ENCODE results near the gene TBC1D10B. TPM values are rescaled to one million over a fixed set of nuclear protein-coding genes. Genes with fewer than 3 reads are reported as not detected.

The TBC1D10B gene
- total and polyA plus RNA-seq, 2 donors (not counting 1 experiment from before 2014, with no cell fraction given) = 23.5 to 58.0 TPM

- peaks cover 0 to 2% of the 10 kb centered on the region in 2 experiments for H3K36me3 ChIP-seq (replicated peaks in 1 of 2; ENCODE audit: control extremely low read depth in 1 of 2, control insufficient read depth in 1 of 2, extremely low read depth in 1 of 2, insufficient read depth in 2 of 2, low read length in 1 of 2)
Observed at GRCh38 chr16:30406795-30407101, 36.5 kb upstream of the TBC1D10B start.

More at GRCh38 chr16:30406795-30407101, 36.5 kb upstream of the TBC1D10B start:
- H3K4me1 Mint-ChIP-seq = peaks cover 21% of the 10 kb centered on the region
- H3K79me2 ChIP-seq (ENCODE audit: control insufficient read depth, insufficient read depth, low read length) = peaks cover 8% of the 10 kb centered on the region
- 12% methylated on average over 10 of the region's 14 CpGs for WGBS (ENCODE audit: insufficient coverage)
- POLR2A ChIA-PET = interaction anchor here (0.6 to 2.0 kb wide), 12 partner anchors 9 to 584 kb away, joined by 3 to 11 read pairs (median 6); partner anchors contain the start of genes CORO1A, SEPTIN1 and ZNF48
- peaks cover 4% of the 10 kb centered on the region for H3K27me3 Mint-ChIP-seq
- peak overlapping the region; percentile 42 to 76 (median 66) for H3K4me3 ChIP-seq (ENCODE audit: control extremely low read depth in 1 of 5, extremely low read depth in 1 of 5, insufficient read depth in 1 of 5, low read depth in 2 of 5, low read length in 4 of 5)
- DNase-seq = no peak
- TF ChIP-seq CTCF (IDR thresholded peaks at IDR 0.05) = no peak
- peak; percentile 8 for ATAC-seq (ENCODE audit: low read depth)
- peak overlapping the region; percentile 69 for H3K9ac ChIP-seq (ENCODE audit: low read length)
- H3K4me3 Mint-ChIP-seq = peak overlapping the region; percentile 98
- peak overlapping the region in 1 of 2 donors; percentile 2 for H3K27ac ChIP-seq (ENCODE audit: low read length in 2 of 2)
- no peaks in the 10 kb centered on the region for H3K9me3 Mint-ChIP-seq (ENCODE audit: insufficient read depth)
- intact Hi-C loops (cut with micrococcal nuclease) = loop anchor here (1.0 kb wide), 3 partner anchors 28 to 71 kb away; no protein-coding TSS in a partner anchor
- H3K4me1 ChIP-seq (ENCODE audit: control insufficient read depth in 2 of 2, insufficient read depth in 2 of 2, low read length in 2 of 2) = peaks cover 15 to 23% of the 10 kb centered on the region in 2 donors
- peak overlapping the region; percentile 79 for H2AFZ ChIP-seq (ENCODE audit: insufficient read depth, low read depth, low read length, poor library complexity, severe bottlenecking)
- no peaks in the 10 kb centered on the region for H3K9me3 ChIP-seq (ENCODE audit: control extremely low read depth in 1 of 3, control insufficient read depth in 2 of 3, insufficient read depth in 1 of 3, low read length in 2 of 3)
- H3K27ac Mint-ChIP-seq = peak overlapping the region; percentile 96
- no peaks in the 10 kb centered on the region for H4K20me1 ChIP-seq (ENCODE audit: control insufficient read depth, insufficient read depth, low read length, poor library complexity, severe bottlenecking)
- CTCF ChIA-PET = interaction anchor here (1.0 to 5.4 kb wide), 12 partner anchors 10 to 222 kb away, joined by 3 to 65 read pairs (median 4); partner anchors contain the start of genes SEPTIN1, TBC1D10B, ZNF48 and ZNF764
- H3K27me3 ChIP-seq (replicated peaks in 1 of 4; ENCODE audit: control extremely low read depth in 1 of 4, control insufficient read depth in 3 of 4, insufficient read depth in 4 of 4, low read length in 3 of 4) = no peaks in the 10 kb centered on the region
- H3K4me2 ChIP-seq (replicated peaks; ENCODE audit: low read depth, low read length, poor library complexity, severe bottlenecking) = peak overlapping the region; percentile 93
